ENCODE measurements around the gene PTPRN. TPM values are rescaled to one million over a fixed set of nuclear protein-coding genes. Genes with fewer than 3 reads are reported as not detected.

The PTPRN gene
- total and polyA plus RNA-seq, 9 of the 15 experiments (the other 6 are each of a cell fraction or from before 2014, with no cell fraction given), result 0.15 to 2.4 (median 0.43) TPM; not detected in 1

GRCh38 chr2:219300022-219300421, 9.2 kb downstream of the PTPRN start:
- Histone ChIP-seq H3K9ac (ENCODE audit: insufficient read depth in 1 of 2, low read depth in 2 of 2, low read length in 2 of 2) (peak overlapping the region in 1 of 2 experiments; percentile 35; a peak in 1 of 4 replicates), H4K20me1 (replicated peaks; ENCODE audit: control insufficient read depth, insufficient read depth, low read length) (no peaks in the 10 kb centered on the region), H3K36me3 (ENCODE audit: control insufficient read depth, insufficient read depth, low read length) (no peaks in the 10 kb centered on the region), H2AFZ (ENCODE audit: low read depth, low read length) (no peak overlapping the region), H3K27me3 (ENCODE audit: control insufficient read depth in 2 of 2, insufficient read depth in 2 of 2, low read length in 2 of 2) (peaks cover 8 to 42% of the 10 kb centered on the region in 2 experiments), H3K9me3 (replicated peaks; ENCODE audit: control insufficient read depth, insufficient read depth, low read depth, low read length) (no peaks in the 10 kb centered on the region), H3K79me2 (ENCODE audit: control insufficient read depth, insufficient read depth, low read length) (no peaks in the 10 kb centered on the region), H3K27ac (ENCODE audit: extremely low read depth, low read depth, low read length) (no peak overlapping the region), H3K4me1 (replicated peaks in 1 of 2; ENCODE audit: control insufficient read depth in 2 of 2, insufficient read depth in 2 of 2, low read length in 2 of 2) (peaks cover 17 to 29% of the 10 kb centered on the region in 2 experiments; a peak in 4 of 5 replicates), H3K4me2 (ENCODE audit: insufficient read depth, low read length) (no peak overlapping the region), H3K4me3 (no peak overlapping the region), H3K9me1 (ENCODE audit: control insufficient read depth, insufficient read depth, low read length) (no peaks in the 10 kb centered on the region)
- ChIA-PET CTCF (ENCODE audit: low intra/inter-chr PET ratio) (no interaction called here), POLR2A (interaction anchor here (0.6 to 1.5 kb wide), 3 partner anchors 9 to 17 kb away, joined by 3 to 5 read pairs (median 5); partner anchors contain the start of gene PTPRN)
- FAIRE-seq (no peak), ATAC-seq (no peak), DNase-seq (ENCODE audit: extremely low read depth in 1 of 4, low spot score in 3 of 4) (no peak)
- no TSS peak for BruUV-seq (replicated peaks)
- intact Hi-C loops (cut with micrococcal nuclease), result no loop called here
- 5% methylated on average over 4 of the region's 5 CpGs for WGBS (ENCODE audit: insufficient coverage, low coverage, missing lambda C conversion rate)
- in situ Hi-C loops (cut with MboI), result no loop called here
- TF ChIP-seq RUNX1 (IDR thresholded peaks at IDR 0.05; ENCODE audit: low read depth) (no peak), CAMTA2 (CRISPR knock-in tag; conservative IDR thresholded peaks at IDR 0.05) (no peak), CHD2 (IDR thresholded peaks at IDR 0.05; ENCODE audit: low read depth, low read length) (no peak), MEF2D (tag; conservative IDR thresholded peaks at IDR 0.05; ENCODE audit: low read depth) (no peak), CREBBP (IDR thresholded peaks at IDR 0.05; ENCODE audit: low read depth, low read length) (no peak), ZNF224 (CRISPR knock-in tag; IDR thresholded peaks at IDR 0.05) (no peak), IFI16 (CRISPR knock-in tag; IDR thresholded peaks at IDR 0.05) (no peak), ZNF146 (CRISPR knock-in tag; IDR thresholded peaks at IDR 0.05; ENCODE audit: unreplicated experiment) (no peak), POLR2H (tag; IDR thresholded peaks at IDR 0.05; ENCODE audit: low read depth) (no peak), CREM (IDR thresholded peaks at IDR 0.05; ENCODE audit: low read depth) (no peak), SRSF9 (IDR thresholded peaks at IDR 0.05; ENCODE audit: borderline replicate concordance, low read depth, low read length) (no peak), PURB (CRISPR knock-in tag; IDR thresholded peaks at IDR 0.05; ENCODE audit: low read depth) (no peak), KAT8 (IDR thresholded peaks at IDR 0.05; ENCODE audit: low read depth) (no peak)
- TF ChIP-seq, protein P1, sequence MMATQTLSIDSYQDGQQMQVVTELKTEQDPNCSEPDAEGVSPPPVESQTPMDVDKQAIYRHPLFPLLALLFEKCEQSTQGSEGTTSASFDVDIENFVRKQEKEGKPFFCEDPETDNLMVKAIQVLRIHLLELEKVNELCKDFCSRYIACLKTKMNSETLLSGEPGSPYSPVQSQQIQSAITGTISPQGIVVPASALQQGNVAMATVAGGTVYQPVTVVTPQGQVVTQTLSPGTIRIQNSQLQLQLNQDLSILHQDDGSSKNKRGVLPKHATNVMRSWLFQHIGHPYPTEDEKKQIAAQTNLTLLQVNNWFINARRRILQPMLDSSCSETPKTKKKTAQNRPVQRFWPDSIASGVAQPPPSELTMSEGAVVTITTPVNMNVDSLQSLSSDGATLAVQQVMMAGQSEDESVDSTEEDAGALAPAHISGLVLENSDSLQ (IDR thresholded peaks at IDR 0.05), result no peak
